WTC11 (cell line): ENCODE data around the gene MYL3.

Source experiments
- FOXP1 ChIP-seq: sonication (generic); formaldehyde crosslinking; IDR thresholded peaks from 2 replicates; pipeline ENCODE4 v1.8.0; 2022; ENCODE audit warnings: missing genetic modification reagents, mild to moderate bottlenecking, moderate library complexity, borderline replicate concordance
- HMGXB4 ChIP-seq: sonication (generic); formaldehyde crosslinking; IDR thresholded peaks from 2 replicates; pipeline ENCODE4 v1.8.1; 2023; ENCODE audit warnings: mild to moderate bottlenecking, moderate library complexity, missing genetic modification reagents
- JAZF1 ChIP-seq: fragments of 250-450 bp; sonication (Bioruptor Pico); IDR thresholded peaks from 2 replicates; pipeline ENCODE4 v1.9.0; 2021; ENCODE audit warnings: moderate library complexity, mild to moderate bottlenecking, inconsistent platforms
- JUN ChIP-seq: sonication (generic); formaldehyde crosslinking; IDR thresholded peaks from 2 replicates; pipeline ENCODE4 v1.8.0; 2023; ENCODE audit warnings: mild to moderate bottlenecking, missing genetic modification reagents
- NR1H2 ChIP-seq: sonication (generic); formaldehyde crosslinking; IDR thresholded peaks from 2 replicates; pipeline ENCODE4 v1.9.0; 2021; ENCODE audit warnings: mild to moderate bottlenecking, moderate library complexity, missing genetic modification reagents
- NR3C1 ChIP-seq: sonication (generic); formaldehyde crosslinking; conservative IDR thresholded peaks from 2 replicates; pipeline ENCODE4 v1.8.1; 2023; ENCODE audit warnings: low read depth, mild to moderate bottlenecking, missing genetic modification reagents
- SP1 ChIP-seq: sonication (generic); formaldehyde crosslinking; conservative IDR thresholded peaks from 2 replicates; pipeline ENCODE4 v1.8.1; 2022; ENCODE audit warnings: missing genetic modification reagents
- ZNF138 ChIP-seq: sonication (generic); formaldehyde crosslinking; conservative IDR thresholded peaks from 2 replicates; pipeline ENCODE4 v1.8.1; 2022; ENCODE audit warnings: mild to moderate bottlenecking, moderate library complexity, missing genetic modification reagents
- ZNF263 ChIP-seq: sonication (generic); formaldehyde crosslinking; IDR thresholded peaks from 2 replicates; pipeline ENCODE4 v1.8.1; 2022; ENCODE audit warnings: low read depth, mild to moderate bottlenecking, moderate library complexity, missing genetic modification reagents
- TF ChIP-seq, protein P1 (sequence below): fragments of 200-600 bp; IDR thresholded peaks from 2 replicates; pipeline ENCODE4 v1.8.0; 2022; ENCODE audit warnings: antibody characterized with exemption
- TF ChIP-seq, protein P2 (sequence below): sonication (generic); formaldehyde crosslinking; IDR thresholded peaks from 2 replicates; pipeline ENCODE4 v1.8.0; 2022; ENCODE audit warnings: mild to moderate bottlenecking, missing genetic modification reagents

GRCh38 chr3:46870651-46871050 is 7.4 kb upstream of the MYL3 start:
- no peak for TF ChIP-seq ZNF138 (CRISPR knock-in tag)
- TF ChIP-seq JAZF1 (CRISPR knock-in tag): no peak
- TF ChIP-seq, protein P1, sequence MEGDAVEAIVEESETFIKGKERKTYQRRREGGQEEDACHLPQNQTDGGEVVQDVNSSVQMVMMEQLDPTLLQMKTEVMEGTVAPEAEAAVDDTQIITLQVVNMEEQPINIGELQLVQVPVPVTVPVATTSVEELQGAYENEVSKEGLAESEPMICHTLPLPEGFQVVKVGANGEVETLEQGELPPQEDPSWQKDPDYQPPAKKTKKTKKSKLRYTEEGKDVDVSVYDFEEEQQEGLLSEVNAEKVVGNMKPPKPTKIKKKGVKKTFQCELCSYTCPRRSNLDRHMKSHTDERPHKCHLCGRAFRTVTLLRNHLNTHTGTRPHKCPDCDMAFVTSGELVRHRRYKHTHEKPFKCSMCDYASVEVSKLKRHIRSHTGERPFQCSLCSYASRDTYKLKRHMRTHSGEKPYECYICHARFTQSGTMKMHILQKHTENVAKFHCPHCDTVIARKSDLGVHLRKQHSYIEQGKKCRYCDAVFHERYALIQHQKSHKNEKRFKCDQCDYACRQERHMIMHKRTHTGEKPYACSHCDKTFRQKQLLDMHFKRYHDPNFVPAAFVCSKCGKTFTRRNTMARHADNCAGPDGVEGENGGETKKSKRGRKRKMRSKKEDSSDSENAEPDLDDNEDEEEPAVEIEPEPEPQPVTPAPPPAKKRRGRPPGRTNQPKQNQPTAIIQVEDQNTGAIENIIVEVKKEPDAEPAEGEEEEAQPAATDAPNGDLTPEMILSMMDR: no peak
- TF ChIP-seq HMGXB4: no peak
- no peak for TF ChIP-seq ZNF263
- no peak for TF ChIP-seq FOXP1
- TF ChIP-seq NR3C1: no peak
- no peak for TF ChIP-seq NR1H2
- TF ChIP-seq, protein P2, sequence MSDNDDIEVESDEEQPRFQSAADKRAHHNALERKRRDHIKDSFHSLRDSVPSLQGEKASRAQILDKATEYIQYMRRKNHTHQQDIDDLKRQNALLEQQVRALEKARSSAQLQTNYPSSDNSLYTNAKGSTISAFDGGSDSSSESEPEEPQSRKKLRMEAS (CRISPR knock-in tag): no peak
- TF ChIP-seq JUN (CRISPR knock-in tag): no peak
- no peak for TF ChIP-seq SP1 (CRISPR knock-in tag)
